GM23248 (cell line): ENCODE measurements around the gene GSG1L.

ENCODE experiments used
- EZH2 ChIP-seq: fragments of 200-600 bp; sonication (generic); IDR thresholded peaks from 2 replicates; pipeline ENCODE4 v1.6.1; 2018; ENCODE audit warnings: antibody characterized with exemption, mild to moderate bottlenecking; ENCODE audit not compliant: insufficient read depth, poor library complexity, severe bottlenecking
- EZH2phosphoT487 ChIP-seq: fragments of 200-600 bp; sonication (generic); IDR thresholded peaks from 2 replicates; pipeline ENCODE4 v1.6.1; 2018; ENCODE audit warnings: antibody characterized with exemption, moderate library complexity, mild to moderate bottlenecking, low read depth; ENCODE audit not compliant: insufficient read depth

DNA sequence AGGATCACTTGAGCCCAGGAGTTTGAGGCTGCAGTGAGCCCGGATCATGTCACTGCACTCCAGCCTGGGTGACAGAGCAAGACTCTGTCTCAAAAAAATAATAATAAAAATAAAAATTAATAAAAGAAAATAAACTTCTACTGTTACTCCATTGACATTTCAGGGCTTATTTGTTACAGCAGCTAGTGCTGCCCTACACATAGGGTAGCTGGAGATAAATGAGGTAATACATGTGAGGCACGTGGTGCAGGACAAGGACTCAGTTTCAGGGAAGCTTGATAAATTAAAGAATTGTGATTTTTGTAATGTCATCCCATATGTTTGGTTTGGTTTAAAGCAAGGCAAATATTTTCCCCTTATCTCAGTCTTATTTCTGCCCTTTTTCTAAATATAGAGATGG is 80.3 kb downstream of the GSG1L start:
- TF ChIP-seq EZH2 (no peak), EZH2phosphoT487 (no peak)
